Dendritic cell treated with granulocyte-macrophage colony-stimulating factor and Interleukin-4, amounts not matched to agents 40 ng/mL and 50 ng/mL, for 4 days (primary cell): ENCODE measurements around the gene CLRN2.

Experiments used
- H3K27ac Mint-ChIP-seq: one replicate; pipeline ENCODE4 v1.8.0; 2022; ENCODE audit warnings: mild to moderate bottlenecking, mixed read lengths
- H3K27me3 Mint-ChIP-seq: one replicate; pipeline ENCODE4 v1.8.0; 2022; ENCODE audit warnings: mild to moderate bottlenecking, mixed read lengths
- H3K36me3 Mint-ChIP-seq: one replicate; pipeline ENCODE4 v1.8.0; 2022; ENCODE audit warnings: low read depth, mixed read lengths
- H3K4me1 Mint-ChIP-seq: one replicate; pipeline ENCODE4 v1.8.0; 2022; ENCODE audit warnings: low read depth, mixed read lengths
- H3K4me3 Mint-ChIP-seq: one replicate; pipeline ENCODE4 v1.8.0; 2022; ENCODE audit warnings: mild to moderate bottlenecking, moderate library complexity, mixed read lengths
- H3K9me3 Mint-ChIP-seq: one replicate; pipeline ENCODE4 v1.8.0; 2022; ENCODE audit warnings: mixed read lengths
- intact Hi-C: fragments of 100-400 bp; cut with micrococcal nuclease; formaldehyde crosslinking; loops from one replicate; pipeline ENCODE4 v1.15.0; 2022

Gene CLRN2

DNA sequence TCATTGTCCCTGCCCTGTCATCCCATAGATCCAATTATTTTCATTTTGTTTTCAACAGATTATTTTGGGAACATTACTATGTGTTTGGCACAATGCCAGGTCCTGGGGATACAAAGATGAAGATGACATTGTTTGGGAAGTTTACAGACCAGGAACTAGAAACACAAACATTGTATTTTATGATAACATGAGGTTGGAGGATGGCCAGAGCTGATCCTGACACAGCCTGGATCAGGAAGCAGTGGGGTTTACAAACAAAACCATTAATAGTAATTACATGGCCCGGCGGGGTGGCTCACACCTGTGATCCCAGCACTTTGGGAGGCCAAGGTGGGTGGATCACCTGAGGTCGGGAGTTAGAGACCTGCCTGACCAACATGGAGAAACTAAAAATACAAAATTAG lies 29.9 kb downstream of the CLRN2 start:
- Mint-ChIP-seq H3K4me3 (no peak overlapping the region), H3K27me3 (no peaks in the 10 kb centered on the region), H3K4me1 (peaks cover 12% of the 10 kb centered on the region), H3K27ac (no peak overlapping the region), H3K9me3 (no peaks in the 10 kb centered on the region), H3K36me3 (no peaks in the 10 kb centered on the region)
- intact Hi-C loops = loop anchor here (10.0 kb wide), 1 partner anchor 820 kb away; no protein-coding TSS in a partner anchor

DNA sequence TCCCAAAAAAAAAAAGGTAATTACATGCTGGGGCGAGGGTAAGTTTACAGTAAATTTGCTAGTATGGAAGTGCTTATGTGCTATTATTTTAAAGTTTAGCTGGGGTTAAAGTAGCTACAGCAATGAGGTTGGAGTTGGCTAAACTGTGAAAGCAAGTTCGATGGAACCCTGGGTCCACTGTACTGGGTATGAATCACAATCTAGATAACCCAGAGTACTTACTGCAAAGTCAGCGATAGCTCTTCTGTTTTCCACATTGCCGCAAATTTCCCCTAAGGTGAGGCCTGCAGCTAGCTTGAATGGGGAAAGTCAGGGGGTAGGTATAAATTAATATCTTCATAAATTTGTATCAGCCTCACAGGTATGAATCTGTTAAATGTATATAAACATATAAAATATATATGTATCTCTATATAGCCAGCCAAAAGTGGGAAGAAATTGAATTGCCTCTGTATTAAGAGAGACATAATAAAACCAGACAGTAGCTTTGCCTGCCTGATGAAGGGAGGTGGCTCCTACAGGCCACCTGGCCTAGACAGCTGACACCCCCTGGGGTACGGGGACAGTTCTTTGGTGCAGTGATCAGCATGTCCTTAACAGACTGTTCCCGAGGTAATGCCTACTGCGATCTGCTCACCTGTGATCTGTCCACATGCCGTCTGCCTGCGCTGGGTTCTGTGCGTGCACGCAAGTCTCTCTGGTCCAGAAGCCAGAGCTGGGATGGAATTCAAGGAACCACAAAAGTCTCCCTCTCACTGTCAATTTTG lies 30.6 kb downstream of the CLRN2 start:
- H3K27ac Mint-ChIP-seq = peak overlapping the region; percentile 53
- H3K27me3 Mint-ChIP-seq = peaks cover 2% of the 10 kb centered on the region
- no peaks in the 10 kb centered on the region for H3K9me3 Mint-ChIP-seq
- no peak overlapping the region for H3K4me3 Mint-ChIP-seq
- no peaks in the 10 kb centered on the region for H3K36me3 Mint-ChIP-seq
- intact Hi-C loops = loop anchor here (10.0 kb wide), 1 partner anchor 819 kb away; no protein-coding TSS in a partner anchor
- H3K4me1 Mint-ChIP-seq = peaks cover 12% of the 10 kb centered on the region

DNA sequence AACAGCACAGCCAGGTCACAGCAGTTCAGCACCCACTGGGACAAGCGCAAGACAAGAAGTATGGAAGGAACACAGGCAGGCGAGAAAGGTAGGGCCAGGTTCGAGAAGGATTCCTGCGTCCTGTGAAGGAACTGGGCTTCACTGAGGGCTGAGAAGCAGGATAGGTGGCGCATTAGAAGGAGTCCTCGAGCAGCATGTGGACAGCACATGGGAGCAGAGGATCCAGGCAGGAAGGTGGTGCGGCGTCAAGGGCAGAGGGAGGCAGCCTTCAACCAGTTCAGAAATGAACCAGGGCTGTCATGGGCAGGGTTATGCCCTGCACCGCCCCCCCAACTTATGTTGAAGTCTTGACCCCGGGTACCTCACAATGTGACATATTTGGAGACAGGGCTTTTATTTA lies 31.3 kb downstream of the CLRN2 start:
- H3K27ac Mint-ChIP-seq = peak overlapping the region; percentile 53
- peaks cover 2% of the 10 kb centered on the region for H3K27me3 Mint-ChIP-seq
- H3K4me1 Mint-ChIP-seq = peaks cover 12% of the 10 kb centered on the region
- intact Hi-C loops = loop anchor here (10.0 kb wide), 1 partner anchor 819 kb away; no protein-coding TSS in a partner anchor
- H3K4me3 Mint-ChIP-seq = no peak overlapping the region
- H3K9me3 Mint-ChIP-seq = no peaks in the 10 kb centered on the region
- no peaks in the 10 kb centered on the region for H3K36me3 Mint-ChIP-seq

DNA sequence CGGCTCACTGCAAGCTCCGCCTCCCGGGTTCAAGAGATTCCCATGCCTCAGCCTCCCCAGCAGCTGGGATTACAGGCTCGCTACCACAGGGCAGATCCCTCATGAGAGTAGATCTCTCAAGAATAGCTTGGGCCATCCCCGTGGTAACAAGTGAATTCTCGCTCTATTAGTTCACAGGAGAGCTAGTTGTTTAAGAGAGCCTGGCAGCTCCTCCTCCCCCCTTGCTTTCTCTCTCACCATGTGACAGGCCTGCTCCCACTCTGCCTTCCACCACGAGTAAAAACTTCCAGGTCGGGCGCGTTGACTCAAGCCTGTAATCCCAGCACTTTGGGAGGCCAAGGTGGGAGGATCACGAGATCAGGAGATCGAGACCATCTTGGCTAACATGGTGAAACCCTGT lies 31.7 kb downstream of the CLRN2 start:
- intact Hi-C loops = loop anchor here (10.0 kb wide), 1 partner anchor 818 kb away; no protein-coding TSS in a partner anchor
- Mint-ChIP-seq H3K27me3 (peaks cover 2% of the 10 kb centered on the region), H3K4me3 (no peak overlapping the region), H3K4me1 (peaks cover 12% of the 10 kb centered on the region), H3K9me3 (no peaks in the 10 kb centered on the region), H3K36me3 (no peaks in the 10 kb centered on the region), H3K27ac (no peak overlapping the region)

DNA sequence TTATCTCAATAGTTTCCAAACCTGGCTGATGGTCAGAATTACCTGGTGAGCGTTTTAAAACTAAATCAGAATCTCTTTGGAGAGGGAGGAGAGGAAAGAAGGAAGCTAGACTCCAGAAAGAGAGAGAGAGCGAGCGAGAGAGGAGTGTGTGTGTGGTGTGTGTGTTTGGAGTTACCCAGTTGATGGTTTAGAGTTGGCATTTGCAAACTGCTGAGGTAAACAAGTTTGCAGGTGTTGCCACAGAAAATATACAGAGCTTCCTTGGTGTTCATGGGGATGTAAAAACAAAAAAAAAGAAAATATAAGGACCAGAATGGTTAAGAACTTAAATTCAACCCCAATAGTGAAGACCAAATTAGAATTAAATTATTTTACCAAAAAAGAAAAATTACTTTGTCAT lies 35.6 kb downstream of the CLRN2 start:
- Mint-ChIP-seq H3K9me3 (no peaks in the 10 kb centered on the region), H3K27me3 (peaks cover 13% of the 10 kb centered on the region), H3K36me3 (no peaks in the 10 kb centered on the region), H3K27ac (no peak overlapping the region), H3K4me3 (no peak overlapping the region), H3K4me1 (no peaks in the 10 kb centered on the region)
- intact Hi-C loops = no loop called here

DNA sequence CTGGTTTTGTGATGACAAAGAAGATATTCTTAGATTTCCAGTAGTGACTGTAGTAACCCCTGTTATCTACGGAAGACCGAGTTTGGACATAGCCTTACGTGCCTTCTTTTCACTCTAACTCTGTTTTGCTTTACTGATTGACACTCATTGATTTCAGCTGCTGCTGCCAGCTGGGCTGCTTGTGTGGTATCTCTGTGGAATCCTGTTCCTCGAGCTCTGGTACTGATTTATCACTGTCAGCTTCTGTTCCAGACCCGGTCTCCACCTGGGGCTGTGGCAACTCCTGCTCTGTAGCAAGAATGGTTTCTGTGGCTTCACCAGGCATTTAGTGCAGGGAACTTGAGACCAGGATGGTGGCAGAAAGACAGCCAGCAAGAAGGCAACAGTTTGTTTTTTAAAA lies 37.5 kb downstream of the CLRN2 start:
- no peaks in the 10 kb centered on the region for H3K36me3 Mint-ChIP-seq
- no peak overlapping the region for H3K4me3 Mint-ChIP-seq
- intact Hi-C loops = no loop called here
- no peak overlapping the region for H3K27ac Mint-ChIP-seq
- H3K9me3 Mint-ChIP-seq = no peaks in the 10 kb centered on the region
- H3K4me1 Mint-ChIP-seq = no peaks in the 10 kb centered on the region
- peaks cover 13% of the 10 kb centered on the region for H3K27me3 Mint-ChIP-seq

DNA sequence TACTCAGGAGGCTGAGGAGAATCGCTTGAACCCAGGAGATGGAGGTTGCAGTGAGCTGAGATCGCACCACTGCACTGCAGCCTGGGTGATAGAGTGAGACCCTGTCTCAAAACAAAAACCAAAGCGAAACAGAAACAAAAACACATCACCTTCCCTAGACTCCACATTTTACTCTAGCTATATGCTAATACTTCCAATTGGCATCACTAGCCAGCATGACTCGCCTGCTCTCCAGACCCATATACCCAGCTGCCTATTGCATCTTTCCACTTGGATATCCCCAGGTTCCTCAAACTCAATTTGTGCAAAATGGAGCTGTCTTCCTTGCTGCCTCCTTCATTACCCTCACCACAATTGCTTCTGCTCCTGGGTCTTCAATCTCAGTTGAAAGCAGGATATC lies 39.6 kb downstream of the CLRN2 start:
- Mint-ChIP-seq H3K4me3 (no peak overlapping the region), H3K4me1 (no peaks in the 10 kb centered on the region), H3K27ac (no peak overlapping the region), H3K9me3 (no peaks in the 10 kb centered on the region), H3K27me3 (peaks cover 13% of the 10 kb centered on the region), H3K36me3 (no peaks in the 10 kb centered on the region)
- intact Hi-C loops = no loop called here

DNA sequence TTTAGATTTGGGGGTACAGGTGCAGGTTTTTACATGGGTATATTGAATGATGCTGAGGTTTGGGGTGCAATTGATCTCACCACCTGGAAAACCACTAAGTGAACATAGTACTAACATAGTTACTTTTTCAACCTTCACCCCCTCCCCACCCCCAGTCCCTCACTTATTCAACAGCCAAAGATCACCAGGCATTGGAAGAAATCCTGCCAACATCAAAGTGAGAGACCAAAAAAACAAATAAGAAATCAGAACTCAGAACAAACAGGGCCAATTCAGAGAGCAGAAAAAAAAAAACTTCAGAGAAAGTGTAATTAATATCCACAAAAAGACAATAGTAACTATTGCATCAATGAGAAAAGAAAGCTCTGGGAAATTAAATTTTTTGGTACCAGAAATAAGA lies 41.5 kb downstream of the CLRN2 start:
- intact Hi-C loops = no loop called here
- Mint-ChIP-seq H3K27me3 (peaks cover 11% of the 10 kb centered on the region), H3K9me3 (no peaks in the 10 kb centered on the region), H3K4me3 (no peak overlapping the region), H3K36me3 (no peaks in the 10 kb centered on the region), H3K4me1 (peaks cover 6% of the 10 kb centered on the region), H3K27ac (no peak overlapping the region)

DNA sequence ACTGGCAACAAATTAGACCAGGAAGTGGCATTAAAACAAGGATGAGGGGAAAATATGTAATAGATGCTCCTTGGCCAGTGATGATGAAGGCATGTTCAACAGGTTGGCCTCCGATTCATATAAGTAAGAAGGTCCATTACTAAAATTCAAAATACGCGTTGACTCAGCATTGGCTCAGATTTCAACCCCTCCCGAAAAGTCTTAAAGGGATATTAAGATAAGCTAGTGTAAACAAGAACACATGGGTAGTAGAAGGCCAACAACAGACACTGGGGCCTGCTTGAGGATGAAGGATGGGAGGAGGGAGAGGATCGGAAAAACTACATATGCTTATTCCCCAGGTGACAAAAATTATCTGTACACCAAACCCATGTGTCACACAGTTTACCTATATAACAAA lies 42.9 kb downstream of the CLRN2 start:
- Mint-ChIP-seq H3K27ac (no peak overlapping the region), H3K36me3 (no peaks in the 10 kb centered on the region), H3K9me3 (no peaks in the 10 kb centered on the region), H3K4me3 (no peak overlapping the region), H3K27me3 (peaks cover 8% of the 10 kb centered on the region), H3K4me1 (peaks cover 15% of the 10 kb centered on the region)
- intact Hi-C loops = no loop called here

DNA sequence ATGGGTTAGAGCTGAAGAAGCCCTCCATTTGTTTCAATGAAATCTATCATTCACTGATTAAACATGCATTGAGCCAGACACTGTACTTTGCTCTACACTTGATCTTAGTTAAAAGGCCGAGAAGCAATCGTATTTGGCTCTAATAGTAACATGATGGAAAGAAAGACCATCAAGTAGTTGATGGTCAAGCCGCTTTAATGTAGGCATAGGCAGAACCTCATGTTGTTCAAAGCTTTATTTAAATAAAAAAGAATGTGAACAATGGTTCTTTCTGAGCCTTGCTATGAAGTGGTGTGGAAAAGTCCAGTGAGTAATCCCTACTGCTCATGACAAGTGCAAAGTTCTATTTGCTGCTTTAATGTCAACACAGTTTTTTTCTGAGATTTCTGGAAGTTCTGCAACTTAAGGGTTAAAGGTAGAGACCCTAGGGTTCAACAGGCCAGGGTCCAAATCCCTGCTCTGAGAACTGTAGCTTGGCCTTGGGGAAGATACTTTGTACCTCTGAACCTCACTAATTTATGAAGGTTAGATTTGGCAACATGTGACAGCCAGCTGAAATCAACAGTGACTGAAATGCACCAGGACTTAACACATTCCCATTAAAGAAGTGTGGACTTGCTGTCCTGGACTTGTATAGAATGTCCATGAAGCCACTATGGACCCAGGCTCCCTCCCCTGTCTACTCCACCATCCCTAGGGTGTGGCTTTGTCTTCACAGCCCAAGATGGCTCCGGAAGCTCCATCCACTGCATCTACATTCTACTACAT lies 44.2 kb downstream of the CLRN2 start:
- H3K4me3 Mint-ChIP-seq = no peak overlapping the region
- peaks cover 15% of the 10 kb centered on the region for H3K4me1 Mint-ChIP-seq
- no peaks in the 10 kb centered on the region for H3K9me3 Mint-ChIP-seq
- H3K27ac Mint-ChIP-seq = no peak overlapping the region
- no peaks in the 10 kb centered on the region for H3K36me3 Mint-ChIP-seq
- intact Hi-C loops = no loop called here
- H3K27me3 Mint-ChIP-seq = peaks cover 8% of the 10 kb centered on the region

DNA sequence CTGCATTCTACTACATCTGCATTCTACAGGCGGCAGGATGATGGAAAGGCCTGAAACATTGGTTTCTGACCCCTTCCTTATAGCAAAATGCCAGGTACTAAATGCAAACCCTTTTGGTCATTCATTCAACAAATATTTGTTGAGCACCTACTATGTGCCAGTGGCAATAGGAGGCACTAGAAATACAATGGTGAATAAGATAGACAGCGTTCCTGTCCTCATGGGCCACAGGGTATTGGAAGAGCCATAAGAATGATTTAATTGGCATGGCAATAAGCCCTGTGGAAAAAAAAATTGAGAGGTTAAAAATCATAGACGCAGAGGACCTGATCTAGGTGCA lies 44.7 kb downstream of the CLRN2 start:
- H3K27me3 Mint-ChIP-seq = peaks cover 7% of the 10 kb centered on the region
- H3K4me1 Mint-ChIP-seq = peaks cover 15% of the 10 kb centered on the region
- H3K4me3 Mint-ChIP-seq = no peak overlapping the region
- H3K9me3 Mint-ChIP-seq = no peaks in the 10 kb centered on the region
- H3K36me3 Mint-ChIP-seq = no peaks in the 10 kb centered on the region
- H3K27ac Mint-ChIP-seq = no peak overlapping the region
- intact Hi-C loops = no loop called here

DNA sequence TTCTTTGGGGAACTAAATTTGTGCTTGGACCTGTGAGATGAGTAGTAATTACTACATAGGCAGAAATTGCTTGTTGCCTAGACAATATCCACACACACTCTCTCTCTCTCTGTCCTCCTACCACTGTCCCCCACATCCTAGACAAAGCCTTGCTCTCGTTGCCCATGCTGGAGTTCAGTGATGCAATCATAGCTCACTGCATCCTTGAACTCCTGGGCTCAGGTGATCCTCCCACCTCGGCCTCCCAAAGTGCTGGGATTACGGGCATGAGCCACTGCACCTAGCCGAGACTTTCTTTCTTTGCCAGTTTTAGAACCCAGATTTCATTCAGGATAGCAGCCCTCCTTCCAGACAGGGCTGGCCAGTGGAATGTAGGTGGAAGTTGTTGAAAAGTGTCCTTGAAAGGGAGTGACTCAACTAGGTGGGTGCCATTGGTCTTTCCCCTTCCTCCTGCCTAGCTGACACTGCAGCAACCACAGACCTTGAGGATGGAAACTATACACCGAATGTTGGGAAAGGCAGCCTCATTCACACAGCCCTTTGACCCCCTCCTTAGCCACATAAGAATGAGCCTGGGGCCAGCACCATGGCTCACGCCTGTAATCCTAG lies 45.2 kb downstream of the CLRN2 start:
- Mint-ChIP-seq H3K27ac (no peak overlapping the region), H3K4me3 (no peak overlapping the region), H3K36me3 (no peaks in the 10 kb centered on the region), H3K4me1 (peaks cover 15% of the 10 kb centered on the region), H3K9me3 (no peaks in the 10 kb centered on the region), H3K27me3 (peaks cover 2% of the 10 kb centered on the region)
- intact Hi-C loops = no loop called here

DNA sequence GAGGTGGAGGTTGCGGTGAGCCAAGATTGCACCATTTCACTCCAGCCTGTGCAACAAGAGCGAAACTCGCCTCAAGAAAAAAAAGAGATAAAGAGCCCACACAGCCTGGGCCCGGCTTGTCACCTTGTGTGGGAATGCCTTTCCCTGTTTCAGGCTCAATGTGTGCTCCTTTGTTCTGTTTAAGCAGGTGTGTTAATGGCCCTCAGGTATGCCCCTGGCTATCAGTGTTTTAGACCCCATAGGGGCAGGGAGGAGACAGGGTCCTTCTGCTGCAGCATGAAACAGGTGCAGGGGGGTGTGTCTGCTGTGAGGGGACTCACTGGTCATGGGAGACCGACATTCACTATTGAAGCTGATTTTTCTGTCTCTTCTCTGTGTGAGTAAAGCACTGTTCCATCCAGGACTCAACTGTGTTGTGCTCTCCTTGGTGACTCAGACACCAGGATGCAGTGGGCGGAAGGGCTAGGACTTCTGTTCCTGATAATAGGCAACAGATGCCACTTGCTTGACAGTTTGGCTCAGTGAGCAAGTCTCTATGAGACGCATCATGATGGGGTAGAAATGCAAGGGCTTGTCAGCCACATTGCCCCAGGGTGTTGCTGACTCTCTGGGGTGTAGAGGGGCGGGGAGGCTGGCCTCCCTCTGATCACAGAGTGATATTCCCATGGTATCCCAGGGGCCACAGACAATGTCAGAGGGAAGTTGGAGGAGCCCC lies 46.4 kb downstream of the CLRN2 start:
- intact Hi-C loops = no loop called here
- H3K9me3 Mint-ChIP-seq = no peaks in the 10 kb centered on the region
- H3K4me1 Mint-ChIP-seq = peaks cover 15% of the 10 kb centered on the region
- peaks cover 4% of the 10 kb centered on the region for H3K27me3 Mint-ChIP-seq
- no peak overlapping the region for H3K27ac Mint-ChIP-seq
- H3K36me3 Mint-ChIP-seq = no peaks in the 10 kb centered on the region
- H3K4me3 Mint-ChIP-seq = no peak overlapping the region

DNA sequence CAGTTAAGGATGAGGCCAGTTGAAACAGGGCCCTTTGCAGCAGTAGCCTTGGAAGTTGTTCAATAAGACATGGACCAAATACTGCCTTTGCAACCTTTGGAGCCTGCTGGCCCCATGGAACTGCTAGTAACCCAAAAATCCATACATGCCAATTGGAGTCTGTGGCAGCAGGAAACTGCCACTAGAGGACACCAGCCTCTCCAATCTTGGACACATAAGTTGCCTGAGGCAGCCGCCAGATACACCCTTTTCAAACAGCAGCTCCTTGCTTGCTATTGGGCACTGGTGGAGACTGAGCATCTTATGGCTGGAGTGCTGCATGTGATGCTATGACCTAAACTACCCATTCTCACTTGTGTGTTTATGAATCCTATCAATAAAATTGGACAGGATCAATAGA lies 47.2 kb downstream of the CLRN2 start:
- H3K36me3 Mint-ChIP-seq = no peaks in the 10 kb centered on the region
- intact Hi-C loops = no loop called here
- peaks cover 15% of the 10 kb centered on the region for H3K4me1 Mint-ChIP-seq
- no peaks in the 10 kb centered on the region for H3K9me3 Mint-ChIP-seq
- H3K4me3 Mint-ChIP-seq = no peak overlapping the region
- peaks cover 4% of the 10 kb centered on the region for H3K27me3 Mint-ChIP-seq
- no peak overlapping the region for H3K27ac Mint-ChIP-seq
